Calu3 (cell line): Measurements from ENCODE around the gene ROBO2. TPM values are rescaled to one million over a fixed set of nuclear protein-coding genes. Genes with fewer than 3 reads are reported as not detected.

Experiments used
- BruUV-seq: library from RNA; stranded (reverse); fragments of 400-500 nt; replicated peaks from 2 replicates; lab custom pipeline; 2021; lab: Mats Ljungman, UMichigan
- CTCF ChIA-PET: fragments of 300-600 bp; sonication (Branson Sonifier 250); formaldehyde crosslinking; loops from one replicate; lab custom pipeline; 2022; ENCODE audit warnings: antibody characterized with exemption; lab: Charles Lee
- DNase-seq: peaks from one replicate; pipeline ENCODE4 v3.0.0; 2022
- H3K27ac Mint-ChIP-seq: one replicate; pipeline ENCODE4 v1.8.0; 2022; ENCODE audit warnings: mixed read lengths; ENCODE audit not compliant: unreplicated experiment
- H3K27me3 Mint-ChIP-seq: one replicate; pipeline ENCODE4 v1.8.0; 2022; ENCODE audit warnings: mixed read lengths; ENCODE audit not compliant: unreplicated experiment
- H3K36me3 Mint-ChIP-seq: one replicate; pipeline ENCODE4 v1.8.0; 2022; ENCODE audit warnings: mild to moderate bottlenecking, moderate library complexity, mixed read lengths; ENCODE audit not compliant: insufficient read depth, unreplicated experiment
- H3K4me1 Mint-ChIP-seq: one replicate; pipeline ENCODE4 v1.8.0; 2022; ENCODE audit warnings: mild to moderate bottlenecking, low read depth, mixed read lengths; ENCODE audit not compliant: unreplicated experiment
- H3K4me3 Mint-ChIP-seq: one replicate; pipeline ENCODE4 v1.8.0; 2022; ENCODE audit warnings: mild to moderate bottlenecking, low read depth, moderate library complexity, mixed read lengths; ENCODE audit not compliant: unreplicated experiment
- H3K9me3 Mint-ChIP-seq: one replicate; pipeline ENCODE4 v1.8.0; 2022; ENCODE audit warnings: low read depth, mixed read lengths; ENCODE audit not compliant: unreplicated experiment
- intact Hi-C: fragments of 100-400 bp; cut with micrococcal nuclease; formaldehyde crosslinking; loops from one replicate; pipeline ENCODE4 v1.10.0; 2022; ENCODE audit not compliant: unreplicated experiment
- total RNA-seq: library from RNA; stranded (reverse); gene quantifications from 2 replicates; pipeline ENCODE4 v1.2.3, GENCODE V29; 2022
- TF ChIP-seq, protein P1 (sequence below): fragments of 200-600 bp; IDR thresholded peaks from one replicate; pipeline ENCODE4 v1.8.0; 2022; ENCODE audit warnings: antibody characterized with exemption; ENCODE audit not compliant: unreplicated experiment

ROBO2 gene
- total RNA-seq, 1 experiment from 2014 or later = not detected

DNA sequence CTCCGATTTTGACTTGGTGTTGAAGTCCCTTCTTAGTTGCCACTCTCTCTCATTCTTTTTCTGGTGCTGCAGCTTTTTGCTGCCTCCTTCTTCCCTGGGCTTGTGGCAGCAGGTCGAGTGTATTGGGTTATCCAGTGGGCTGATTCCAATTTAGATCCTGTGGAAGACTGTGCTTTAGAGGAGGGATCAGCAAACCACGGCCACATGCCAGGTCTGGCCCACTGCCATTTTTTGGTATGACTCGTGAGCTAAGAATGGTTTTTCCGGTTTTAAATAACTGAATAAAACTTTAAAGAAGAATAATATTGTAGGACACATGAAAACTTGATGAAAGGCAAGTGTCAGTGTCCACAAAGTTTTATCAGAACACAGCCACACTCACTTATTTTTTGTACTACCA, 330.5 kb downstream of the ROBO2 start:
- CTCF ChIA-PET = no interaction called here
- BruUV-seq = no TSS peak
- Mint-ChIP-seq H3K4me1 (no peaks in the 10 kb centered on the region), H3K4me3 (no peak overlapping the region), H3K9me3 (peaks cover 2% of the 10 kb centered on the region), H3K27ac (no peak overlapping the region), H3K36me3 (no peaks in the 10 kb centered on the region), H3K27me3 (no peaks in the 10 kb centered on the region)
- peak; percentile 28 for DNase-seq
- TF ChIP-seq, protein P1, sequence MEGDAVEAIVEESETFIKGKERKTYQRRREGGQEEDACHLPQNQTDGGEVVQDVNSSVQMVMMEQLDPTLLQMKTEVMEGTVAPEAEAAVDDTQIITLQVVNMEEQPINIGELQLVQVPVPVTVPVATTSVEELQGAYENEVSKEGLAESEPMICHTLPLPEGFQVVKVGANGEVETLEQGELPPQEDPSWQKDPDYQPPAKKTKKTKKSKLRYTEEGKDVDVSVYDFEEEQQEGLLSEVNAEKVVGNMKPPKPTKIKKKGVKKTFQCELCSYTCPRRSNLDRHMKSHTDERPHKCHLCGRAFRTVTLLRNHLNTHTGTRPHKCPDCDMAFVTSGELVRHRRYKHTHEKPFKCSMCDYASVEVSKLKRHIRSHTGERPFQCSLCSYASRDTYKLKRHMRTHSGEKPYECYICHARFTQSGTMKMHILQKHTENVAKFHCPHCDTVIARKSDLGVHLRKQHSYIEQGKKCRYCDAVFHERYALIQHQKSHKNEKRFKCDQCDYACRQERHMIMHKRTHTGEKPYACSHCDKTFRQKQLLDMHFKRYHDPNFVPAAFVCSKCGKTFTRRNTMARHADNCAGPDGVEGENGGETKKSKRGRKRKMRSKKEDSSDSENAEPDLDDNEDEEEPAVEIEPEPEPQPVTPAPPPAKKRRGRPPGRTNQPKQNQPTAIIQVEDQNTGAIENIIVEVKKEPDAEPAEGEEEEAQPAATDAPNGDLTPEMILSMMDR = no peak
- intact Hi-C loops = no loop called here

DNA sequence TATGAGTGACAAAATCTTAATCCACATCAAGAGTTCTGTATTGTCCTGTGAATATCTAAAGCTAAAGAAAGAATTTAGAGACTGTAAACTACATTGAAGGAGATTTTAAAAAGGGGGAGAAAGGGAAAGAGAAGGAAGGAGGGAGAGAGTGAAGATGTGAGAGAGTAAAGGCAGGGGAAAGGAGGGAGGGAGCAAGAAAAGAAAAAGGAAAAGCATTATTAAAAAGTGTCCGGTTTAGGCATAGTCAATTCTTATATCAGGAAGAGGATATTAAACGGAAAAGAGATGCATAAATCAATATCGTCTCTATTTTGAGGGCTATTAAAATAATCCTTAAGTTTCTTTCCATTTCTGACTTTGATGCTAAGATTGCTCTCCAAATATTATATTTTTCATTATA, 332.1 kb downstream of the ROBO2 start:
- intact Hi-C loops = no loop called here
- no peaks in the 10 kb centered on the region for H3K36me3 Mint-ChIP-seq
- no peak overlapping the region for H3K27ac Mint-ChIP-seq
- no peak overlapping the region for H3K4me3 Mint-ChIP-seq
- BruUV-seq = no TSS peak
- no peaks in the 10 kb centered on the region for H3K4me1 Mint-ChIP-seq
- CTCF ChIA-PET = no interaction called here
- DNase-seq = no peak
- peaks cover 2% of the 10 kb centered on the region for H3K9me3 Mint-ChIP-seq
- no peaks in the 10 kb centered on the region for H3K27me3 Mint-ChIP-seq
- TF ChIP-seq, protein P1 = no peak

DNA sequence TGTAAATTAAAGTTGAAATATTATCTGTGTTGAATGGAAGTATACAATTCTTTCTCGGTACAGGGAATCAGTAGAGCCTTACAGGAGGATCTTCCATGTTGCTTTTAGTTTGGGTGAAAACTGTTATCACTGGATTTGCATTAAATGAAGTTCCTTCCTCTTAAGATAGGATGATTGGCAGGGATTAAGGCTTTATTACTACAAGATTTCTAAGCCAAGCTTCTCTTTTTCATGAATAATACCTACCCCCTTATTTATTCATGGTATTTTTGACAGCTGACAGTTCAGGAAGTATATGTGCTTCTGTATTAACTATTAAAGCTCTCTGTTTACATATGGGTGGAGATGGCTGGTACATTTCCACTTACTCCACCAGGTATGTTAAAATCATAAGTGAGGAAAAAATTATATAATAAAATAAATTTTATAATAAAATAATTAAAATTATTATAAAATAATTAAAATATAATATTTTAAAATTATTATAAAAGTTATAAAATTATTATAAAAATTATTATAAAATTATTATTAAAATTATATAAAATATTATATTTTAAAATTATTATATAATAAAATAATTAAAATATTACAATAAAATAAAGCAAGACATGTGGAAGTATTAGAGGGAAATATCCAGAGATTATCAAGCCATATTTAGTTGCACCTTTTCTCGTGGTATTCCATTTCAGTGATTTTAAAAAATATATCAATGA, 332.9 kb downstream of the ROBO2 start:
- TF ChIP-seq, protein P1 = no peak
- H3K4me3 Mint-ChIP-seq = no peak overlapping the region
- H3K27ac Mint-ChIP-seq = no peak overlapping the region
- no peaks in the 10 kb centered on the region for H3K27me3 Mint-ChIP-seq
- H3K4me1 Mint-ChIP-seq = no peaks in the 10 kb centered on the region
- intact Hi-C loops = no loop called here
- CTCF ChIA-PET = no interaction called here
- no peaks in the 10 kb centered on the region for H3K36me3 Mint-ChIP-seq
- DNase-seq = no peak
- no TSS peak for BruUV-seq
- peaks cover 2% of the 10 kb centered on the region for H3K9me3 Mint-ChIP-seq

DNA sequence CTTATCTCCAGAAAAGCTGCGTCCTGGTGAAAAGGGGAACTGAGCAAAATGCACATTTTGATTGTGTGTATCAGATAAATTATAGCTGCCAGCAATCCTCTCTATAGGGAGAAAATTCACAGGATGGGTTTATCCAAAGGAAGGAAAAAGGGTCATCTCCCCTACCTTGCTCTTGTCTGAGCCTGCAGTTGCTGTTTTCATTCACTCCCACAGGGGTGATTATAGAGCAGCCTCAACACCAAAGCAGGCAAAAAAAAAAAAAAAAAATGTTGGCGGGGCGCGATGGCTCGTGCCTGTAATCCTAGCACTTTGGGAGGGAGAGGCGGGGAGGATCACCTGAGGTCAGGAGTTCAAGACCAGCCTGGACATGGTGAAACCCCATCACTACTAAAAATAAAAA, 333.7 kb downstream of the ROBO2 start:
- DNase-seq = no peak
- BruUV-seq = no TSS peak
- TF ChIP-seq, protein P1 = no peak
- H3K9me3 Mint-ChIP-seq = peaks cover 2% of the 10 kb centered on the region
- no peak overlapping the region for H3K27ac Mint-ChIP-seq
- no peak overlapping the region for H3K4me3 Mint-ChIP-seq
- no peaks in the 10 kb centered on the region for H3K27me3 Mint-ChIP-seq
- no peaks in the 10 kb centered on the region for H3K36me3 Mint-ChIP-seq
- intact Hi-C loops = no loop called here
- CTCF ChIA-PET = no interaction called here
- H3K4me1 Mint-ChIP-seq = no peaks in the 10 kb centered on the region
